Neural cell (in vitro differentiated cells): ENCODE results near the gene APPBP2. TPM values are rescaled to one million over a fixed set of nuclear protein-coding genes. Genes with fewer than 3 reads are reported as not detected.
"Not testable (repeated sequence)": the region's sequence is repeated elsewhere in the genome, so short reads cannot be mapped to it uniquely, and the experiment has no call there.

Experiments
- H2AFZ ChIP-seq: fragments of 200-600, 300-800 bp; sonication (generic), shearing (Covaris generic); 2 replicates; pipeline ENCODE4 v1.6.0; 2014; ENCODE audit warnings: low read depth, mild to moderate bottlenecking, antibody characterized with exemption, low read length, moderate library complexity
- H3F3A ChIP-seq: fragments of 200-600 bp; shearing (Covaris generic); 2 replicates; pipeline ENCODE4 v1.6.1; 2016; ENCODE audit warnings: mild to moderate bottlenecking, moderate library complexity, mixed read lengths, antibody characterized with exemption, low read length; ENCODE audit not compliant: insufficient read depth, poor library complexity, severe bottlenecking
- H3K27ac ChIP-seq: fragments of 200-600, 300-800 bp; sonication (generic), shearing (Covaris generic); 2 replicates; pipeline ENCODE4 v1.5.1; 2014; ENCODE audit warnings: mild to moderate bottlenecking, low read length, moderate library complexity
- H3K27me3 ChIP-seq: fragments of 300-800, 200-600 bp; sonication (generic), shearing (Covaris generic); 2 replicates; pipeline ENCODE4 v1.6.0; 2014; ENCODE audit warnings: mild to moderate bottlenecking, low read depth, low read length, moderate library complexity; ENCODE audit not compliant: insufficient read depth
- H3K36me3 ChIP-seq: fragments of 300-800, 200-600 bp; sonication (generic), shearing (Covaris generic); 2 replicates; pipeline ENCODE4 v1.5.1; 2014; ENCODE audit warnings: mild to moderate bottlenecking, antibody characterized with exemption, low read length, moderate library complexity; ENCODE audit not compliant: insufficient read depth
- H3K4me2 ChIP-seq: fragments of 300-800, 200-600 bp; sonication (generic), shearing (Covaris generic); 2 replicates; pipeline ENCODE4 v1.6.0; 2014; ENCODE audit warnings: mild to moderate bottlenecking, low read length
- H3K4me3 ChIP-seq: fragments of 300-800, 200-600 bp; sonication (generic), shearing (Covaris generic); 2 replicates; pipeline ENCODE4 v1.5.1; 2014; ENCODE audit warnings: mild to moderate bottlenecking, low read length, moderate library complexity
- H3K79me2 ChIP-seq: fragments of 200-600 bp; shearing (Covaris generic); replicated peaks from 2 replicates; pipeline ENCODE4 v1.6.0; 2014; ENCODE audit warnings: mild to moderate bottlenecking, low read length, moderate library complexity; ENCODE audit not compliant: insufficient read depth
- H3K9ac ChIP-seq: fragments of 300-800, 200-600 bp; sonication (generic), shearing (Covaris generic); 2 replicates; pipeline ENCODE4 v1.6.1; 2016; ENCODE audit warnings: mild to moderate bottlenecking, low read length, mixed read lengths
- H3K9me2 ChIP-seq: fragments of 200-600 bp; shearing (Covaris generic); 2 replicates; pipeline ENCODE4 v1.6.1; 2016; ENCODE audit warnings: mild to moderate bottlenecking, low read length, mixed read lengths; ENCODE audit not compliant: insufficient read depth
- H3K9me3 ChIP-seq: fragments of 200-600, 300-800 bp; sonication (generic), shearing (Covaris generic); 2 replicates; pipeline ENCODE4 v1.6.1; 2016; ENCODE audit warnings: mild to moderate bottlenecking, mixed run types, low read length, moderate library complexity, mixed read lengths
- H4K20me1 ChIP-seq: fragments of 200-600 bp; shearing (Covaris generic); 2 replicates; pipeline ENCODE4 v1.6.1; 2016; ENCODE audit warnings: mild to moderate bottlenecking, mixed run types; ENCODE audit not compliant: insufficient read depth
- EP300 ChIP-seq: fragments of 450-650 bp; conservative IDR thresholded peaks from 2 replicates; pipeline ENCODE4 v1.6.1; 2014; ENCODE audit warnings: antibody characterized with exemption, mild to moderate bottlenecking, moderate library complexity; ENCODE audit not compliant: poor library complexity, severe bottlenecking
- EZH2 ChIP-seq: fragments of 200-600, 300-800 bp; shearing (Covaris generic), sonication (generic); IDR thresholded peaks from 2 replicates; pipeline ENCODE4 v1.6.1; 2014; ENCODE audit warnings: antibody characterized with exemption, low read length, borderline replicate concordance, mild to moderate bottlenecking; ENCODE audit not compliant: insufficient read depth, poor library complexity, severe bottlenecking
- MXI1 ChIP-seq: fragments of 450-650 bp; conservative IDR thresholded peaks from 2 replicates; pipeline ENCODE4 v1.6.1; 2014; ENCODE audit warnings: antibody characterized with exemption, mild to moderate bottlenecking; ENCODE audit not compliant: poor library complexity, severe bottlenecking
- POLR2AphosphoS5 ChIP-seq: IDR thresholded peaks from 2 replicates; pipeline ENCODE4 v1.6.1; 2012
- RAD21 ChIP-seq: fragments of 450-650 bp; conservative IDR thresholded peaks from 2 replicates; pipeline ENCODE4 v1.6.1; 2014; ENCODE audit warnings: antibody characterized with exemption, mild to moderate bottlenecking, moderate library complexity
- SMC3 ChIP-seq: fragments of 450-650 bp; conservative IDR thresholded peaks from 2 replicates; pipeline ENCODE4 v1.6.1; 2014; ENCODE audit warnings: antibody characterized with exemption, mild to moderate bottlenecking, moderate library complexity; ENCODE audit not compliant: poor library complexity
- TAF1 ChIP-seq: IDR thresholded peaks from 2 replicates; pipeline ENCODE4 v1.6.1; 2012; ENCODE audit warnings: low read depth
- polyA plus RNA-seq: library from polyadenylated mRNA; depleted of rRNA; stranded (reverse); fragments of >200 nt; gene quantifications from 2 replicates; pipeline ENCODE4 v1.2.3, GENCODE V29; 2014
- TF ChIP-seq, protein P1 (sequence below): IDR thresholded peaks from 2 replicates; pipeline ENCODE4 v1.6.1; 2012; ENCODE audit warnings: borderline replicate concordance
- TF ChIP-seq, protein P2 (sequence below): fragments of 450-650 bp; IDR thresholded peaks from 2 replicates; pipeline ENCODE4 v1.5.1; 2014; ENCODE audit warnings: antibody characterized with exemption, mild to moderate bottlenecking, moderate library complexity; ENCODE audit not compliant: poor library complexity, severe bottlenecking

Gene APPBP2
- polyA plus RNA-seq, 1 donor from 2014 or later = 40.4 TPM

DNA sequence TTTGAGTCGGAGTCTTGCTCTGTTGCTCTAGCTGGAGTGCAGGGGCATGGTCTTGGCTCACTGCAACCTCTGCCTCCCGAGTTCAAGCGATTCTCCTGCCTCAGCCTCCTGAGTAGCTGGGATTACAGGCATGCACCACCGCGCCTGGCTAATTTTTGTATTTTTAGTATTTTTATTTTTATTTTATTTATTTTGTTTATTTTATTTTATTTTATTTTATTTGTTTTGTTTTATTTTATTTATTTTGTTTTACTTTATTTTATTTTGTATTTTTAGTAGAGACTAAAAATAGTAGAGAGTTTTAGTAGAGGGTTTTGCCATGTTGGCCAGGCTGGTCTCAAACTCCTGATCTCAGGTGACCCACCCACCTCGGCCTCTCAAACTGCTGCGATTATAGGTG, 106.2 kb downstream of the APPBP2 start:
- H2AFZ ChIP-seq, H3K9ac ChIP-seq, H3K4me3 ChIP-seq, H3K79me2 ChIP-seq, H3F3A ChIP-seq, H4K20me1 ChIP-seq, H3K4me2 ChIP-seq, H3K9me2 ChIP-seq, H3K36me3 ChIP-seq, H3K9me3 ChIP-seq, H3K27ac ChIP-seq: not testable (repeated sequence)
- H3K27me3 ChIP-seq = peaks cover 12% of the 10 kb centered on the region

DNA sequence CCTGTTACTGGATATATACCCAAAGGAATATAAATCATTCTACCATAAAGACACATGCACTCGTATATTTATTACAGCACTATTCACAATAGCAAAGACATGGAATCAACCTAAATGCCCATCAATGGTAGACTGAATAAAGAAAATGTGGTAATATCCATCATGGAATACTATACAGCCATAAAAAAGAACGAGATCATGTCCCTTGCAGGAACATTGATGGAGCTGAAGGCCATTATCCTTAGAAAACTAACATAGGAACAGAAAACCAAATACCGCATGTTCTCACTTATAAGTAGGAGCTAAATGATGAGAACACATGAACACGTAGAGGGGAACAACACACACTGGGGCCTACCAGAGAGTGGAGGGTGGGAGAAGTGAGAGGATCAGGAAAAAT, 107.0 kb downstream of the APPBP2 start:
- not testable (repeated sequence) for H3K9ac ChIP-seq, H4K20me1 ChIP-seq, H3F3A ChIP-seq, H2AFZ ChIP-seq, H3K36me3 ChIP-seq, H3K79me2 ChIP-seq, H3K4me2 ChIP-seq, H3K4me3 ChIP-seq, H3K27ac ChIP-seq, H3K9me3 ChIP-seq, H3K9me2 ChIP-seq
- H3K27me3 ChIP-seq = peaks cover 12% of the 10 kb centered on the region

DNA sequence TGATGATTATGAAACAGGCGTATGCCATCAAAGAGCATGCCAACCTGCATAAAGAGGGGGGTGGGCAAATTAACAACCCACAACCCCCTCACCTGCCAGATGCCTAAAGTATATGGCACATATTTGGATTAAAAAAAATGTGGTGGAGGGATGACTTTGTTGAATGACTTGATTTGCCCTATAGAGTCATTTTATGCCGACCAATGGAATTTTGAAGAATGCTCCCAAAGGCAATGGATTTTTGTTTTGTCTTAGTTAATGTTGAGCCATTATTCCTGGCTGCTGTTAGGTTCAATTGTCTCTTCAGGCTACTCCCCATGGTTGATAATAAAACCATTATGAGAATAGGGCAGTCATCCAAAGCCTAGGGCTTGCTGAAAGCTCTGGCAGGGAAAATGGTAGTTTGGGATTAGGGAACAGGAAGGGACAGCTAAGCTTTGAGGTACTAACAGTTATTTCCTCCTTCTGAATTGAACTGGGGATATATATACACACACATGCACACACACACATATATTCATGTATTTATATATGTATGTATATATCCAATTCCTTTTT, 109.6 kb downstream of the APPBP2 start:
- no peaks in the 10 kb centered on the region for H4K20me1 ChIP-seq
- no peaks in the 10 kb centered on the region for H3K9me3 ChIP-seq
- peaks cover 11% of the 10 kb centered on the region for H3K27me3 ChIP-seq
- no peaks in the 10 kb centered on the region for H3K9me2 ChIP-seq
- H3K9ac ChIP-seq = no peak overlapping the region
- no peaks in the 10 kb centered on the region for H3K36me3 ChIP-seq
- H2AFZ ChIP-seq = no peak overlapping the region
- H3K27ac ChIP-seq = no peak overlapping the region
- no peak overlapping the region for H3K4me3 ChIP-seq
- no peak for TF ChIP-seq MXI1
- TF ChIP-seq, protein P1, sequence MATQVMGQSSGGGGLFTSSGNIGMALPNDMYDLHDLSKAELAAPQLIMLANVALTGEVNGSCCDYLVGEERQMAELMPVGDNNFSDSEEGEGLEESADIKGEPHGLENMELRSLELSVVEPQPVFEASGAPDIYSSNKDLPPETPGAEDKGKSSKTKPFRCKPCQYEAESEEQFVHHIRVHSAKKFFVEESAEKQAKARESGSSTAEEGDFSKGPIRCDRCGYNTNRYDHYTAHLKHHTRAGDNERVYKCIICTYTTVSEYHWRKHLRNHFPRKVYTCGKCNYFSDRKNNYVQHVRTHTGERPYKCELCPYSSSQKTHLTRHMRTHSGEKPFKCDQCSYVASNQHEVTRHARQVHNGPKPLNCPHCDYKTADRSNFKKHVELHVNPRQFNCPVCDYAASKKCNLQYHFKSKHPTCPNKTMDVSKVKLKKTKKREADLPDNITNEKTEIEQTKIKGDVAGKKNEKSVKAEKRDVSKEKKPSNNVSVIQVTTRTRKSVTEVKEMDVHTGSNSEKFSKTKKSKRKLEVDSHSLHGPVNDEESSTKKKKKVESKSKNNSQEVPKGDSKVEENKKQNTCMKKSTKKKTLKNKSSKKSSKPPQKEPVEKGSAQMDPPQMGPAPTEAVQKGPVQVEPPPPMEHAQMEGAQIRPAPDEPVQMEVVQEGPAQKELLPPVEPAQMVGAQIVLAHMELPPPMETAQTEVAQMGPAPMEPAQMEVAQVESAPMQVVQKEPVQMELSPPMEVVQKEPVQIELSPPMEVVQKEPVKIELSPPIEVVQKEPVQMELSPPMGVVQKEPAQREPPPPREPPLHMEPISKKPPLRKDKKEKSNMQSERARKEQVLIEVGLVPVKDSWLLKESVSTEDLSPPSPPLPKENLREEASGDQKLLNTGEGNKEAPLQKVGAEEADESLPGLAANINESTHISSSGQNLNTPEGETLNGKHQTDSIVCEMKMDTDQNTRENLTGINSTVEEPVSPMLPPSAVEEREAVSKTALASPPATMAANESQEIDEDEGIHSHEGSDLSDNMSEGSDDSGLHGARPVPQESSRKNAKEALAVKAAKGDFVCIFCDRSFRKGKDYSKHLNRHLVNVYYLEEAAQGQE = no peak
- TF ChIP-seq TAF1 = no peak
- TF ChIP-seq SMC3 = no peak
- TF ChIP-seq, protein P2, sequence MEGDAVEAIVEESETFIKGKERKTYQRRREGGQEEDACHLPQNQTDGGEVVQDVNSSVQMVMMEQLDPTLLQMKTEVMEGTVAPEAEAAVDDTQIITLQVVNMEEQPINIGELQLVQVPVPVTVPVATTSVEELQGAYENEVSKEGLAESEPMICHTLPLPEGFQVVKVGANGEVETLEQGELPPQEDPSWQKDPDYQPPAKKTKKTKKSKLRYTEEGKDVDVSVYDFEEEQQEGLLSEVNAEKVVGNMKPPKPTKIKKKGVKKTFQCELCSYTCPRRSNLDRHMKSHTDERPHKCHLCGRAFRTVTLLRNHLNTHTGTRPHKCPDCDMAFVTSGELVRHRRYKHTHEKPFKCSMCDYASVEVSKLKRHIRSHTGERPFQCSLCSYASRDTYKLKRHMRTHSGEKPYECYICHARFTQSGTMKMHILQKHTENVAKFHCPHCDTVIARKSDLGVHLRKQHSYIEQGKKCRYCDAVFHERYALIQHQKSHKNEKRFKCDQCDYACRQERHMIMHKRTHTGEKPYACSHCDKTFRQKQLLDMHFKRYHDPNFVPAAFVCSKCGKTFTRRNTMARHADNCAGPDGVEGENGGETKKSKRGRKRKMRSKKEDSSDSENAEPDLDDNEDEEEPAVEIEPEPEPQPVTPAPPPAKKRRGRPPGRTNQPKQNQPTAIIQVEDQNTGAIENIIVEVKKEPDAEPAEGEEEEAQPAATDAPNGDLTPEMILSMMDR = no peak
- TF ChIP-seq EP300 = no peak
- no peak for TF ChIP-seq RAD21
- no peak for TF ChIP-seq EZH2
- TF ChIP-seq POLR2AphosphoS5 = no peak
- no peaks in the 10 kb centered on the region for H3K79me2 ChIP-seq
- H3K4me2 ChIP-seq = no peak overlapping the region
- no peaks in the 10 kb centered on the region for H3F3A ChIP-seq
